Stimulated activated CD4-positive, alpha-beta T cell treated with anti-CD3 and anti-CD28 coated beads, Interleukin-4, amount 100 ng/mL, for 1 hour (primary cell): ENCODE data around the gene MTSS2.
"Not testable (repeated sequence)": the region's sequence is repeated elsewhere in the genome, so short reads cannot be mapped to it uniquely, and the experiment has no call there.

Experiments
- DNase-seq: peaks from one replicate; pipeline ENCODE4 v3.0.0-alpha.2; 2020

The MTSS2 gene

DNA sequence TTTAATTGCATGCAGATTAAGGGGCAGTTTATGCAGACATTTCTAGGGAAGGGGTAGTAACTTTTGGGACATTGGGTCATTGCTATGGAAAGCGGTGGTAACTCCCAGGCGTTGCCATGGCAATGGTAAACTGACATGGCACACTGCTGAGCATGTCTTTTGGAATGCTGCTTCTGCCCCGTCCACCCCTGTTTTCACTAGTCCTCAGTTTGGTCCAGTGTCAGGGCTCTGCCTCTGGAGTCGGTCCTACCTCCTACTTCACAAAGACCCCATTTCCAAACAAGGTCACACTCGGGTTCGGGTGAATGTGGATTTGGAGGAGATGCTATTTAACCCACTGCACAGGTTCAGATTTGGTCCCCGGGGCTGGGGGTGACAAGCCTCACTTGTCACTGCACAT, 36.6 kb downstream of the MTSS2 start:
- no peak for DNase-seq

DNA sequence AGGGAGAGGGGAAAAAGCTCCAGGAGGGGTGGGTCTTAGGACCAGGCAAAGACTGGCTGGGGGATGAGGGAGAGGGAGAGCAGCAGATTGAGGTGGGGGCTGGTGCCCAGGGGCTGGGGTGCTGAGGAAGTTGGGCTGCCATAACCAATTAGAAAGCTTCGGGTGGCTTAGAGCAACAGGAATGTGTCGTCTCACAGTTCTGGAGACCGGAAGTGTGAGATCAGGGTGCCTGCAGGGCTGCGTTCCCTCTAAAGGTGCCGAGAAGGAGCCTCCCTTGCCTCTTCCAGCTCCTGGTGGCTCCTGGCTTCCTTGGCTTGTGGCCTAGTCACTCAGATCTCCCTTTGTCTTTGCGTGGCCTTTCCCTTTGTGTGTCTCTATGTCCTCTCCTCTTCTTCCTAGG, 37.2 kb downstream of the MTSS2 start:
- DNase-seq, result no peak

DNA sequence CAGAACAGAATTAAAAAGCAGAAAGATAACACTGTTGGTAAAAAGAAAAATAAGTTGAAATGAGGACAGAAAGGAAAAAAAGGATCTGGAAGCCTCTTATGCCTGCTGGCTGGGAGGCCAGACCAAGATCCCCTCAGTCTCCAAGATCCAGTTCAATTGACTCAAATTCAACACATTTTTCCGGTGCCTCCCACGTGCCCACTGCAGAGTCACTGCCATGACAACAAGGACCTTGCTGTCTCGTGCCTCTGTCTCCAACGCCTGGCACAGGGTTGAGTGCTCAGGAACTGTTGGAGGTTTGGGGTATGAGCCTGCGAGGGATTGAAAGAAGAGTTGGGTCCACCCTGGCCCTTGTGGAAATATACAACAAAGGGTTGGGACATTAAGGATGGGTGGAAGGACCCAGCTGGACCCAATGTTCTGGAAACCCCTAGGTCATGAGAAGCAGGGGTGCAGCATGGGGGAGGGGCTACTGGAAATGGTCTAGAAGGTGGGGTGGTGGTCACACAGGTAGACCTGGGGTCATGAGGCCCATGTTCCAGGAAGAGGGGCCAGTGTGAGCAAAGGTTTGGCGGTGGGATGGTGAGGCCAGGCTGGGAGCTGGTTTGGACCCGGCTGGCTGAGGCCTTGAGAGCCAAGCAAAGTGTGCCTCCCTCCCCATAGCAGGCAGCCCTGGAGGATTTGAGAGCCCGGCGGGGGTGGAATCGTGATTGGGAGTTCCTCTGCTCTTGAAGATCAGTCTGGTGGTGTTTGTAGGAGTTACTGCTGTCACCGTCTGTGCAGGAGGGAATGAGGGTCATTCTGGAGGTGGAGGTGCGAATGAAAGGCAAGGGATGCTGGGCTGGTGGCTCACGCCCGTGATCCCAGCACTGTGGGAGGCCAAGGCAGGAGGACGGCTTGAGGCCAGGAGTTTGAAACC, 38.2 kb downstream of the MTSS2 start:
- no peak for DNase-seq

DNA sequence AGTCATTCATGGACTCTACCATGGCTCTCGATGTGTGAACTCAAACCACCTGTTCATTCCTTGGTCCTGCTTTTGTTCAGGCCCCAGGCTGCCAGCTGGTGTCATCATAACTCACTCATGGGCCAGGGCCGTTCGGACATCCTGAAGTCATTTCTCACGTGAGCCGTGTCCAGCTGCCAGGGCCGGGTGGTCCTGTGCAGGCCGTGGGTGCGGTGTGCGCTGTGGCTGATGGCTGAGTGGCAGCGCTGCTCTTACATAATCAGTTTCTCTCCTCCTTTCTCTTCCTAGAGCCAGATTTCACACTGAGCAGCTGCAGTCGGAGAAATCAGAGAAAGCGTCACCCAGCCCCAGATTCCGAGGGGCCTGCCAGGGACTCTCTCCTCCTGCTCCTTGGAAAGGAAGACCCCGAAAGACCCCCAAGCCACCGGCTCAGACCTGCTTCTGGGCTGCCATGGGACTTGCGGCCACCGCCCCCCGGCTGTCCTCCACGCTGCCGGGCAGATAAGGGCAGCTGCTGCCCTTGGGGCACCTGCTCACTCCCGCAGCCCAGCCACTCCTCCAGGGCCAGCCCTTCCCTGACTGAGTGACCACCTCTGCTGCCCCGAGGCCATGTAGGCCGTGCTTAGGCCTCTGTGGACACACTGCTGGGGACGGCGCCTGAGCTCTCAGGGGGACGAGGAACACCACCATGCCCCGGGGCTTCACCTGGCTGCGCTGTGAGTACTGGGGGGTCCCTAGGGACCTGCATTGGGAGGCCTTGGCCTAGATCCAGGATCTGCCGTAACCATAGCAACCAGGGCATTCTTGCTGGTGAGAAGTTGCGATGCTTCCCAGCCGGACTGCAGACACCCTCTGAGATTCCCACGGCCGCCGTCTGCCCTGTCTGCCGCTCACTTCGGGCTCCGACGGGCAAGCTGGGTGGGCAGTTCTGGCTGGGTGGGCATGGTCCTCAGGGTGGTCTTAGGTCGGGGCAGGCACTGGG, 39.3 kb downstream of the MTSS2 start, which contains the start of gene IL34:
IL34 (plus strand) TSS at position 300 of the 982 bp plus-strand sequence; CDS start at position 689, 389 bp downstream.
- no peak for DNase-seq

DNA sequence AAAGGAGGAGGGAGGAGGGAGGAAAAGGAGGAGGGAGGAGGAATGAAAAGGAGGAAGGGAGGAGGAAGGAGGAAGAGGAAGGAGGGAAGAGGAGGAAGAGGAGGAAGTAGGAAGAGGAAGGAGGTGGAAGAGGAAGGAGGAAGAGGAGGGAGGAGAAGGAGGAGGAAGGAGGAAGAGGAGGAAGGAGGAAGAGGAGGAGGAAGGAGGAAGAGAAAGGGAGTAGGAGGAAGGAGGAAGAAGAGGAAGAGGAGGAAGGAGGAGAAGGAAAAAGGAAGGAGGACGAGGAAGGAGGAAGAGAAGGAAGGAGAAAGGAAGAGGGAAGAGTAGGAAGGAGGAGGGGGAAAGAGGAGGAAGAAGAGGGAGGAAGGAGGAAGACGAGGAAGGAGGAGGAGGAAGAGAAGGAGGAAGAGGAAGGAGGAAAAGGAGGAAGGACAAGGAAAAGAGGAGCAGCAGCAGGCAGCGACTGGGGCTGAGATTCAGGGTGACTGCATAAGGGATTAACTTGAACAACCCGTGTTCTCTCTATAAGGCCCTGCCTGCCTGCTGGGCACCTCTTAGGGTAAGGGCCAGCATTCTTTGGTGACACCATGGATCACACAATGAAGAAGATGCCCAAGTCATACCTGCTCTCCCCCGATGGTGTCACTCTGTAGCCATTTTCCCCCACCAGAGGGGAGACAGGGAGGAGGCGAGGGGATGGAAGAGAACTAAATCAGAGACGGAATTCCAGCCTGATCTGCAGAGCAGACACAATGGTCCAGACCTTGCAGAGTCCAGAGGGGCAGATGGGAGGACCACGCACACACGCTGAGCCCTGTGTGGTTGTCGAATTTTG, 40.9 kb downstream of the MTSS2 start:
- DNase-seq, result no peak

DNA sequence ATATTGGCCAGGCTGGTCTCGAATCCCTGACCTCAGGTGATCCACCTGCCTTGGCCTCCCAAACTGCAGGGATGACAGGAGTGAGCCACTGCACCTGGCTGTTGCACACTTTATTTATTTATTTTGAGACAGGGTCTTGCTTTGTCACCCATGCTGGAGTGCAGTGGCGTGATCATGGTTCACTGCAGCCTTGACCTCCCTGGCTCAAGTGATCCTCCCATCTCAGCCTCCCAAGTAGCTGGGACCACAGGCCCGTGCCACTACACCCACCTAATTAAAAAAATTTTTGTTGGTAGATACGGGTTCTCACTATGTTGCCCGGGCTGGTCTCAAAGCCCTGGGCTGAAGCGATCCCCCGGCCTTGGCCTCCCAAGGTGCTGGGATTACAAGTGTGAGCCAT, 42.6 kb downstream of the MTSS2 start:
- not testable (repeated sequence) for DNase-seq

DNA sequence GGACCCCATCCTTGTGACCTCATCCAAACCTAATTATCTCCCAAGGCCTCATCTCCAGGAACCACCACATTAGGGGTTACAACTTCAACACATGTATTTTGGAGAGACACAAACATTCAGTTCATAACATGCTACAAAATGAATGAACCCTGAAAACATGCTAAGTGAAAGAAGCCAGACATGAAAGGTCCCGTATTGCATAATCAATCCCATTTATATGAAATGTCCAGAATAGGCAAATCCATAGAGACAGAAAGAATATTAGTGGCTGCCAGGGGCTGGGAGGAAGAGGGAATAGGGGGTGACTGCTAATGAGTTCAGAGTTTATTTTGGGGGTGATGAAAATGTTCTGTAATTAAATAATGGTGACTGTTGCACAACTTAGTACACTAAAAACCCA, 43.2 kb downstream of the MTSS2 start:
- DNase-seq, result no peak

DNA sequence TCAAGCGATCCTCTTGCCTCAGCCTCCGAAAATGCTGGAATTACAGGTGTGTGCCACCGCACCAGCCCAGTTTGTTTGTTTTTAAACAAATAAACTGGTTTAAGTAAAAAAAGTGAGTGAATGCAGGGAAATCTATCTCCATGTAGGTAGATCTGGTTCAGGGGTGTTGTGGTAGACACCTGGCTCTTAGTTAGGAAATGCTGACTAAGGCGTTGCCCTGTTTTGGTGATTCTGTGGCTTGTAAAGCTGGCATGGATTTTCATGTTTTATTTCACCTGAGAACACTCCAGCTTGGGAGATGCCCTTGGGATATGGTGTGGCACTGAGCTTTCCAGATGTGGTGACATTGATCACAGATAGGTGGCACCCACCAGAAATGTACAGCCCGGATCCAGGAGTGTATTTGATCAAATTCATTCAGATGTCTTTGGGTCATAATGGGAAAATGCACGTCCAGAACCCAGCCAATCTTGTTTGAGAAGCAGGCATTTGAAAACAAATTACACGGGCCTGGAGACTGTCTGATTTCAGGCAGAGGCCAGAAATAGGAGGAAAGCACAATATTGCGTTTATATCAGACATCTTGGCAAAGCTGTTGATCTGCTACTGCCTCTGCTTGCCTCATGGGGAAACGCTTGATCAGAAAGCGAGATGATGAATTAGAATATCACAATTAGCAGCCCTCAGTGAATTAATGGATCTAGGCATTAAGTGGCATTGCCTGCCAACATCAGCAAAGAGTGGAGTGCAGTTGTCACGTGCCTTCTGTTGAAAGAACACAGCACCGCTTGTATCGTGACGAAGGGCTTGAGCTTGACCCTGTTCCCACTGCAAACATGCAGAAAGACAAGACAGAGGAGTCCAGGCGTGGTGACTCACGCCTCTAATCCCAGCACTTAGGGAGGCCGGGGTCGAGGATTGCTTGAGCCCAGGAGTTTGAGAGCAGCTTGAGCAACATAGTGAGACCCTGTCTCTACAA, 46.8 kb downstream of the MTSS2 start:
- DNase-seq, result no peak
